Skeletal muscle cell (primary cell): ENCODE data around the gene BRF1.
"Not testable (repeated sequence)": the region's sequence is repeated elsewhere in the genome, so short reads cannot be mapped to it uniquely, and the experiment has no call there.

ENCODE experiments used
- DNase-seq: peaks from one replicate; pipeline ENCODE4 v3.0.0-alpha.2; 2010; ENCODE audit warnings: low read depth
- H3K4me3 ChIP-seq: 2 replicates; pipeline ENCODE4 v1.5.1; 2011; ENCODE audit warnings: low read depth, mild to moderate bottlenecking, control low read depth, low read length, moderate library complexity

BRF1 gene

DNA sequence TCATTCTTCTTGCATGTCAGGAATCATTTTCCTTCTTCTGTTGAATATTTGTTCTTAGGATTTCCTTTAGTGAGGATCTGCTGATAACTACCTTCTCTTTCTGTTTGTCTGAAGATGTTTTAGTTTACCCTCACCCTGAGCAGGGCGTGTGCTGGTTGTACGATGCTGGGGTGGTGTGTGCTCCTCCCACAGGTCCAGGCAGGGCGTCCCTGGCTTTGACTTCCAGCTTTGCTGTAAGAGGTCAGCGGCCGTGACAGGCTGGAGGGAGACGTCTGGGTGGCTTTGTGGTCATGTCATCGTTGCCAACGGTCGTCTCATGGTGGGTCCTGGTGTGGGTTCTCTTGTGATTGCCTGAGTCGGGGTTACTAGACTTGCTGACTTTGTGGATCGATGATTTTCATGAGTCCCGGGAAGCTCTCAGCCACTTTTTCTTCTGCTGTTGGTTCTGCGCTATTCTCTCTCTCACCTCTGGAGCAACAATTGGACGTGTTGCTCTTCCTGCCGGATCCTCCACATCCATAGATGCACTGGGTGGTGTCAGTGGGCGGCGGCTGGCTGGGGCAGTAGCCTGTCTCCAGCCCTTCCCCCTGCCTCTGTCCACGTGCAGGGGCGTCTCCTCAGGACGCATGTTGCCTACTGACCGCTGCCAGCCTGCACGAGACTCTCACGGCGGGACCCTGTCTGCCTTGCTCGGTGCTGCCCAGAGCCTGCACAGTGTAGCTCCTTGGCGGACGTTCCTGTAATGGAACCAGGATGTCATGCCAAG is 22.2 kb upstream of the BRF1 start:
- no peak overlapping the region for H3K4me3 ChIP-seq
- no peak for DNase-seq

- no peak overlapping the region for H3K4me3 ChIP-seq
- no peak for DNase-seq
Measured at GRCh38 chr14:105317546-105317945, 16.7 kb upstream of the BRF1 start.

DNA sequence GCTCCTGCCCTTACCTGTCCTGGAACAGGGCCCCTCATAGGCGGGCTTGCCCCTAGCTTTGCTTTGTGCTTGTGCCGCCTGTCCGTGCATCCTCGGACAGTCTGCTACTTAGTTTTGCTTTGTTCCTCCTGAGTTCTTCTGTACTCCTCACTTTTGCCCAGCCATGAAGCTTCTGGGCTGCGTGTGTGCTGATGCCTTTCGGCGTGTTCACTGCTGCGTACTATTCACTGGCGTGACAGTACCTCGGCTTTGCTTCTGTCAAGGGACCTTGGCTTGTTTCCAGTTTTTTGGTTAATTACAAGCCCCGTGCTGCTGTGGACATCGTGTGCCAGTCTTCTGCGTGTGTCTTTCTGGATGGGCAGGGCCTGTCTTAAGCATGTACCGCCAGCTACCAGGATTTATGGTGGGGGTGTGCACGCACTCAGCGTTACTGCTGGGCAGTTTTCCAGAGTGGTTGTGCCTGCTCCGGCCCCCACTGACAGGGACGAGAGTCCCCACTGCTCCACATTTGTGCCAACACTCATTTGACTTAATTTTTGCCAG is 16.2 kb upstream of the BRF1 start:
- DNase-seq, result no peak
- H3K4me3 ChIP-seq, result no peak overlapping the region

DNA sequence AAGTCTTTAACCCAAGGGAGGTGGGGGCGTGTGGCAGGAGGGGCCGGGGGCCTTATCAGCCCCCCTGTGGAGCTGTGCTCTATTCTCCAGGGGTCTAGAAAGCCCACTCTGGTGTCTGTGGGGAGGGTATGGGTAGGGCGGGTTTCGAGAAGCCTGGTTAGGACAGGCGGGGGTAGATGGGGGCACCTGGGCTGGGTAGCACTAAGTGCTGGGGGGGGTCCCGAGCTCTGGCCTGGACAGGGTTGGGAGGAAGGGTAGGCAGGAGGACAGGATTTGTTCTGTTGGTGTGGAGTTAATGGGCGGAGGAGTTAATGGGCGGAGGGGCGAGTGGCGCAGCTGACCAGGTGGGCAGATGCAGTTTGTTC is 15.8 kb upstream of the BRF1 start:
- DNase-seq, result no peak
- peak overlapping the region; percentile 74 for H3K4me3 ChIP-seq

GRCh38 chr14:105315941-105316576 is 15.3 kb upstream of the BRF1 start:
- H3K4me3 ChIP-seq, result peak overlapping the region; percentile 74
- DNase-seq, result no peak

GRCh38 chr14:105315211-105315721 is 14.5 kb upstream of the BRF1 start:
- H3K4me3 ChIP-seq, result peak overlapping the region; percentile 74
- no peak for DNase-seq

- H3K4me3 ChIP-seq, result peak within 1 kb of the TSS; percentile 74
- DNase-seq, result no peak
Measured at GRCh38 chr14:105314287-105315200, 13.7 kb upstream of the BRF1 start, which contains the start of gene PACS2. Gene PACS2 (plus strand): TSS chr14:105314748. CDS start chr14:105314919, 171 bp downstream.

- no peak for DNase-seq
- peak overlapping the region; percentile 50 for H3K4me3 ChIP-seq
Measured at GRCh38 chr14:105313381-105314286, 12.8 kb upstream of the BRF1 start.

- no peak for DNase-seq
- H3K4me3 ChIP-seq, result no peak overlapping the region
Measured at GRCh38 chr14:105312973-105313372, 12.2 kb upstream of the BRF1 start.

- no peak overlapping the region for H3K4me3 ChIP-seq
- no peak for DNase-seq
Measured at GRCh38 chr14:105311838-105312237, 11.0 kb upstream of the BRF1 start.

- DNase-seq, result no peak
- no peak overlapping the region for H3K4me3 ChIP-seq
Measured at GRCh38 chr14:105309371-105309770, 8.6 kb upstream of the BRF1 start.

- H3K4me3 ChIP-seq, result no peak overlapping the region
Measured at GRCh38 chr14:105307052-105307727, 6.4 kb upstream of the BRF1 start.

DNA sequence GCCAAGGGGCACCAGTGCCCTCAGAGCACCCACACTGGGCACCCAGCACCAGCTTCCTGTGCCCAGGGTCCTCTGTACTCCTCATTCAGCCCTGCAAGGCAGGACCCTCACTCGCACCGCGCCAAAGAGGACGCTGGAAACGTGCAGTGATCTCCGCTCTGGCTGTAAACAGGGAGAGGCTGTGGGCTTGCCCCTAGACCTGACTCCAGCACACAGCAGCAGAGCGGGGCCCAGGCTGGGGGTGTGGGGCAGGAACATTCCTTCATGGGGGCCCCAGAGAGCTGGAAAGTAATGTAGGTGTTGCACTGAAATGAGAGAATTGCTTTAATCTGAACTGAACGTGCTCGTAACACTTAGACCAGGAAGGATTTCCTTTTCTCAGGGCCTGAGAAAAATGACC is 5.0 kb upstream of the BRF1 start:
- DNase-seq, result no peak

More at GRCh38 chr14:105307052-105307727, 6.4 kb upstream of the BRF1 start:
- no peak for DNase-seq

DNA sequence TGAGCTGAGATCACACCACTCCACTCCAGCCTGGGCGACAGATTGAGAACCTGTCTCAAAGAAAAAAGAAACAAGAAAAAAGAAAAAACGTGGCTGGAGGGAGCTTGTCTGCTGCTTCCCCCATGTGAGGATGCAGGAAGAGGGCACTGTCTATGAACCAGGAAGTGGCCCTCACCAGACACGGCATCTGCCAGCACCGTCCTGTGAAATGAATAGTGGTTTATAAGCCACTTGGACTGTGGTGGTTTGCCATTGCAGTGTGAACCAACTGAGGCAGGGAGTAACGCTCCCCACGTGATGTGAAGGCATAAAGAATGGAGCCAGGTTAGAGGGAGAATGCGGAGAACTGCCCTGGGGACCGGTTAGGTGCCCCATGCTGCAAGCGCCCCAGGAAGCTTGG is 4.5 kb upstream of the BRF1 start:
- no peak overlapping the region for H3K4me3 ChIP-seq
- DNase-seq, result no peak

More for the DNA sequence above, 5.0 kb upstream of the BRF1 start:
- H3K4me3 ChIP-seq, result no peak overlapping the region

GRCh38 chr14:105304565-105304964 is 3.8 kb upstream of the BRF1 start:
- no peak for DNase-seq
- no peak overlapping the region for H3K4me3 ChIP-seq

DNA sequence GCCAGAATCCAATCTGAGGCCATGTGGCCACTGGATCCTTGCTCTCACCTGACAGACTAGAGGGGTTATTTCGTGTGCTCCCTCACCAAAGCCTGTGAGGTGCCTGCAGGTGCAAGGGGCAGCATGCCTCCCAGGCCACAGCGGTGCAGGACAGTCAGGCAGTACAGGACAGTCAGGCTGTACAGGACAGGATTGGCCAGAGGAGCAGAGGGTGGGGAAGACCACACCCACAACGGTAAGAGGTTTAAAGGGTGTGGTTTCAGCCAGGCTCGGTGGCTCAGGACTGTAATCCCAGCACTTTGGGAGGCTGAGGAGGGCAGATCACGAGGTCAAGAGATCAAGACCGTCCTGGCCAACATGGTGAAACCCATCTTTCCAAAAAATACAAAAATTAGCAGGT is 3.1 kb upstream of the BRF1 start:
- no peak for DNase-seq

DNA sequence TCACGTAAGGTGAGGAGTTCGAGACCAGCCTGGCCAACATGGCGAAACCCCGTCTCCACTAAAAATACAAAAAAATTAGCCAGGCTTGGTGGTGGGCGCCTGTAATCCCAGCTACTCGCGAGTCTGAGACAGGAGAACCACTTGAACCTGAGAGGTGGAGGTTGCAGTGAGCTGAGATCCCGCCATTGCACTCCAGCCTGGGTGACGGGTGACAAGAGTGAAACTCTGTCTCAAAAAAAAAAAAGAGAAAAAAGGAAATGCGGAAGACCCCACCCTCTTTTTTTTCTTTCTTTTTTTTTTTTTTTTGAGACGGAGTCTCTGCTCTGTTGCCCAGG is 1.1 kb upstream of the BRF1 start:
- H3K4me3 ChIP-seq, result peak overlapping the region; percentile 63
- DNase-seq, result not testable (repeated sequence)

More for the DNA sequence above, 3.1 kb upstream of the BRF1 start:
- H3K4me3 ChIP-seq, result no peak overlapping the region
